ENCODE measurements around the gene CDKN2C.

The CDKN2C gene

GRCh38 chr1:50955116-50955515 is 14.9 kb upstream of the CDKN2C start:
- Histone ChIP-seq H3K27me3 (ENCODE audit: insufficient read depth, low read length, poor library complexity) (no peaks in the 10 kb centered on the region), H3K36me3 (ENCODE audit: control insufficient read depth, insufficient read depth, low read length) (no peaks in the 10 kb centered on the region), H3K23ac (ENCODE audit: low read length) (no peak overlapping the region), H3K4ac (ENCODE audit: low read depth, low read length) (no peak overlapping the region), H2BK5ac (ENCODE audit: low read length) (no peak overlapping the region), H3K18ac (ENCODE audit: low read length) (no peak overlapping the region), H3K4me1 (ENCODE audit: control insufficient read depth, low read depth, low read length) (peaks cover 2% of the 10 kb centered on the region), H3K79me2 (ENCODE audit: control insufficient read depth, insufficient read depth, low read length) (peaks cover 22% of the 10 kb centered on the region), H4K5ac (ENCODE audit: low read length) (no peak overlapping the region), H2BK120ac (ENCODE audit: low read depth, low read length) (no peak overlapping the region), H3K27ac (ENCODE audit: low read depth, low read length) (no peak overlapping the region), H2AK5ac (ENCODE audit: low read length) (no peak overlapping the region), H2BK15ac (replicated peaks; ENCODE audit: low read depth) (no peak overlapping the region), H3K4me3 (ENCODE audit: low read length) (no peak overlapping the region), H3K79me1 (ENCODE audit: low read length) (peaks cover 4% of the 10 kb centered on the region), H3K9ac (ENCODE audit: low read length) (no peak overlapping the region), H4K8ac (ENCODE audit: low read depth, low read length) (no peak overlapping the region), H3K4me2 (ENCODE audit: low read length) (no peak overlapping the region), H3K56ac (ENCODE audit: low read length) (no peak overlapping the region)
- DNase-seq: no peak
- no CpG with 5 or more reads among the region's 1 CpG for WGBS (ENCODE audit: extremely low coverage, insufficient coverage, low lambda C conversion rate)

GRCh38 chr1:50959303-50959912 is 10.6 kb upstream of the CDKN2C start:
- Histone ChIP-seq H3K79me2 (ENCODE audit: control insufficient read depth, insufficient read depth, low read length) (peaks cover 15% of the 10 kb centered on the region), H4K5ac (ENCODE audit: low read length) (no peak overlapping the region), H2AK5ac (ENCODE audit: low read length) (no peak overlapping the region), H3K56ac (ENCODE audit: low read length) (peak overlapping the region; percentile 85), H3K79me1 (ENCODE audit: low read length) (peaks cover 2% of the 10 kb centered on the region), H3K4ac (ENCODE audit: low read depth, low read length) (peak overlapping the region; percentile 73), H3K23ac (ENCODE audit: low read length) (no peak overlapping the region), H3K4me2 (ENCODE audit: low read length) (peak overlapping the region; percentile 86), H2BK15ac (replicated peaks; ENCODE audit: low read depth) (no peak overlapping the region), H2BK120ac (ENCODE audit: low read depth, low read length) (no peak overlapping the region), H3K27me3 (ENCODE audit: insufficient read depth, low read length, poor library complexity) (no peaks in the 10 kb centered on the region), H3K4me3 (ENCODE audit: low read length) (peak overlapping the region; percentile 90), H3K9ac (ENCODE audit: low read length) (peak overlapping the region; percentile 84), H2BK5ac (ENCODE audit: low read length) (peak overlapping the region; percentile 23), H3K36me3 (ENCODE audit: control insufficient read depth, insufficient read depth, low read length) (no peaks in the 10 kb centered on the region), H3K4me1 (ENCODE audit: control insufficient read depth, low read depth, low read length) (peaks cover 2% of the 10 kb centered on the region), H3K18ac (ENCODE audit: low read length) (peak overlapping the region; percentile 88), H3K27ac (ENCODE audit: low read depth, low read length) (peak overlapping the region; percentile 93), H4K8ac (ENCODE audit: low read depth, low read length) (peak overlapping the region; percentile 70)
- WGBS (ENCODE audit: extremely low coverage, insufficient coverage, low lambda C conversion rate): 100% methylated on average over 5 of the region's 38 CpGs
- DNase-seq: peak; percentile 55

GRCh38 chr1:50959913-50960844 is 9.9 kb upstream of the CDKN2C start, which contains the start of gene FAF1:
Gene FAF1 (minus strand): TSS chr1:50960267. CDS start chr1:50959811, 456 bp downstream.
- Histone ChIP-seq H3K4ac (ENCODE audit: low read depth, low read length) (peak within 1 kb of the TSS; percentile 73), H3K56ac (ENCODE audit: low read length) (peak within 1 kb of the TSS; percentile 85), H3K9ac (ENCODE audit: low read length) (peak within 1 kb of the TSS; percentile 84), H3K27ac (ENCODE audit: low read depth, low read length) (peak within 1 kb of the TSS; percentile 93), H3K4me1 (ENCODE audit: control insufficient read depth, low read depth, low read length) (peaks cover 2% of the 10 kb centered on the region), H3K23ac (ENCODE audit: low read length) (no peak within 1 kb of the TSS), H2BK5ac (ENCODE audit: low read length) (peak within 1 kb of the TSS; percentile 23), H3K4me2 (ENCODE audit: low read length) (peak within 1 kb of the TSS; percentile 86), H3K18ac (ENCODE audit: low read length) (peak within 1 kb of the TSS; percentile 88), H3K36me3 (ENCODE audit: control insufficient read depth, insufficient read depth, low read length) (no peaks in the 10 kb centered on the region), H2BK120ac (ENCODE audit: low read depth, low read length) (no peak within 1 kb of the TSS), H3K79me1 (ENCODE audit: low read length) (peaks cover 2% of the 10 kb centered on the region), H3K27me3 (ENCODE audit: insufficient read depth, low read length, poor library complexity) (no peaks in the 10 kb centered on the region), H3K4me3 (ENCODE audit: low read length) (peak within 1 kb of the TSS; percentile 90), H2AK5ac (ENCODE audit: low read length) (no peak within 1 kb of the TSS), H2BK15ac (replicated peaks; ENCODE audit: low read depth) (no peak within 1 kb of the TSS), H3K79me2 (ENCODE audit: control insufficient read depth, insufficient read depth, low read length) (peaks cover 13% of the 10 kb centered on the region), H4K8ac (ENCODE audit: low read depth, low read length) (peak within 1 kb of the TSS; percentile 70), H4K5ac (ENCODE audit: low read length) (no peak within 1 kb of the TSS)
- 100% methylated on average over 1 of the region's 80 CpGs for WGBS (ENCODE audit: extremely low coverage, insufficient coverage, low lambda C conversion rate)
- peak; percentile 99 for DNase-seq

- Histone ChIP-seq H3K4me1 (ENCODE audit: control insufficient read depth, low read depth, low read length) (no peaks in the 10 kb centered on the region), H2BK120ac (ENCODE audit: low read depth, low read length) (no peak overlapping the region), H3K18ac (ENCODE audit: low read length) (no peak overlapping the region), H3K4ac (ENCODE audit: low read depth, low read length) (no peak overlapping the region), H2AK5ac (ENCODE audit: low read length) (no peak overlapping the region), H3K9ac (ENCODE audit: low read length) (no peak overlapping the region), H3K79me1 (ENCODE audit: low read length) (no peaks in the 10 kb centered on the region), H2BK15ac (replicated peaks; ENCODE audit: low read depth) (no peak overlapping the region), H4K8ac (ENCODE audit: low read depth, low read length) (no peak overlapping the region), H3K27ac (ENCODE audit: low read depth, low read length) (no peak overlapping the region), H4K5ac (ENCODE audit: low read length) (no peak overlapping the region), H3K36me3 (ENCODE audit: control insufficient read depth, insufficient read depth, low read length) (no peaks in the 10 kb centered on the region), H2BK5ac (ENCODE audit: low read length) (no peak overlapping the region), H3K27me3 (ENCODE audit: insufficient read depth, low read length, poor library complexity) (peaks cover 2% of the 10 kb centered on the region), H3K23ac (ENCODE audit: low read length) (no peak overlapping the region), H3K79me2 (ENCODE audit: control insufficient read depth, insufficient read depth, low read length) (no peaks in the 10 kb centered on the region), H3K4me3 (ENCODE audit: low read length) (no peak overlapping the region), H3K4me2 (ENCODE audit: low read length) (no peak overlapping the region), H3K56ac (ENCODE audit: low read length) (no peak overlapping the region)
- WGBS (ENCODE audit: extremely low coverage, insufficient coverage, low lambda C conversion rate): no CpG with 5 or more reads among the region's 11 CpGs
- DNase-seq: no peak
Observed at GRCh38 chr1:50964863-50965262, 5.2 kb upstream of the CDKN2C start.

DNA sequence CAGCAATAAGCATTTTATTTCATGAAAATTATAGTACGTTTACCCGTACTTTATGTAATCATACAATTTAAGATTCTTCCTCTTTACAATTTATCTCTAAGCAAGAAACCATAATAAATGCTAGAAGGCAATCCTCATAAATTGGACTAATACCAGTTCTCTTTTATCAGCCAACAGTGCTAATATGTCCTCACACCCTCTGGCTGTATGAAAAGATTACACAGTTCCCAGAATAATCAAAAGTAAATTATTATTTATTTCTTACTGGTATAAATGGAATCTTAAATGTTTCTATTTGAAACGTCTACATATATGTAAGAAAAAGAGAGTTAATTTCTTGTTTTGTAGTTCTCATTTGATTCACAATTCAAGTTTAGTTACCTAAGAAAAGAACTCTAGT is 3.1 kb upstream of the CDKN2C start:
- no peak overlapping the region for H3K23ac ChIP-seq (ENCODE audit: low read length)
- no peak overlapping the region for H3K4ac ChIP-seq (ENCODE audit: low read depth, low read length)
- no peak overlapping the region for H3K56ac ChIP-seq (ENCODE audit: low read length)
- H4K8ac ChIP-seq (ENCODE audit: low read depth, low read length): no peak overlapping the region
- H4K5ac ChIP-seq (ENCODE audit: low read length): no peak overlapping the region
- H3K27ac ChIP-seq (ENCODE audit: low read depth, low read length): no peak overlapping the region
- no peak overlapping the region for H3K9ac ChIP-seq (ENCODE audit: low read length)
- H3K79me2 ChIP-seq (ENCODE audit: control insufficient read depth, insufficient read depth, low read length): no peaks in the 10 kb centered on the region
- H3K4me3 ChIP-seq (ENCODE audit: low read length): no peak overlapping the region
- no peak overlapping the region for H2BK15ac ChIP-seq (replicated peaks; ENCODE audit: low read depth)
- no peak for DNase-seq
- no peak overlapping the region for H2BK120ac ChIP-seq (ENCODE audit: low read depth, low read length)
- no CpG with 5 or more reads among the region's 3 CpGs for WGBS (ENCODE audit: extremely low coverage, insufficient coverage, low lambda C conversion rate)
- no peak overlapping the region for H2AK5ac ChIP-seq (ENCODE audit: low read length)
- H3K4me2 ChIP-seq (ENCODE audit: low read length): no peak overlapping the region
- no peak overlapping the region for H2BK5ac ChIP-seq (ENCODE audit: low read length)
- no peaks in the 10 kb centered on the region for H3K79me1 ChIP-seq (ENCODE audit: low read length)
- no peaks in the 10 kb centered on the region for H3K4me1 ChIP-seq (ENCODE audit: control insufficient read depth, low read depth, low read length)
- peaks cover 11% of the 10 kb centered on the region for H3K27me3 ChIP-seq (ENCODE audit: insufficient read depth, low read length, poor library complexity)
- H3K18ac ChIP-seq (ENCODE audit: low read length): no peak overlapping the region
- H3K36me3 ChIP-seq (ENCODE audit: control insufficient read depth, insufficient read depth, low read length): no peaks in the 10 kb centered on the region
